Measurements from ENCODE around the gene FIGN.

DNA sequence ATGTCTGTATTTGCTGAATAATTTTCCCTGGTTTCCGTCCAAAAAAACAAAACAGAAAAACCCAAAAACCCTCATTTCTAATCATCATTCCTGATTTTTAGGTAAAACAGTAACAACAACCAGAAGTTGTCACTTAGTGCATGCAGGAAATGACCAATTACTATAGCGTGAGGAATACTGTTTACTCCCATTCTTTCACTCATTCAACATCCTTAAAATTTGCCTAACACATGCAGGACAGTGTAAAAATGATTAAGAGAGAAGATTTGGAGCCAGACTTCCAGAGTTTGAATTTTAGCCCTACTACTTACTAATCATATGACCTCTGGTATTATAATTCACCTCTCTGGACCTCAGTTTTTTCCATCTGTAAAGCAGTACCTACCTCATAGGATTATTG, 83.1 kb downstream of the FIGN start:
- TF ChIP-seq, protein P1, sequence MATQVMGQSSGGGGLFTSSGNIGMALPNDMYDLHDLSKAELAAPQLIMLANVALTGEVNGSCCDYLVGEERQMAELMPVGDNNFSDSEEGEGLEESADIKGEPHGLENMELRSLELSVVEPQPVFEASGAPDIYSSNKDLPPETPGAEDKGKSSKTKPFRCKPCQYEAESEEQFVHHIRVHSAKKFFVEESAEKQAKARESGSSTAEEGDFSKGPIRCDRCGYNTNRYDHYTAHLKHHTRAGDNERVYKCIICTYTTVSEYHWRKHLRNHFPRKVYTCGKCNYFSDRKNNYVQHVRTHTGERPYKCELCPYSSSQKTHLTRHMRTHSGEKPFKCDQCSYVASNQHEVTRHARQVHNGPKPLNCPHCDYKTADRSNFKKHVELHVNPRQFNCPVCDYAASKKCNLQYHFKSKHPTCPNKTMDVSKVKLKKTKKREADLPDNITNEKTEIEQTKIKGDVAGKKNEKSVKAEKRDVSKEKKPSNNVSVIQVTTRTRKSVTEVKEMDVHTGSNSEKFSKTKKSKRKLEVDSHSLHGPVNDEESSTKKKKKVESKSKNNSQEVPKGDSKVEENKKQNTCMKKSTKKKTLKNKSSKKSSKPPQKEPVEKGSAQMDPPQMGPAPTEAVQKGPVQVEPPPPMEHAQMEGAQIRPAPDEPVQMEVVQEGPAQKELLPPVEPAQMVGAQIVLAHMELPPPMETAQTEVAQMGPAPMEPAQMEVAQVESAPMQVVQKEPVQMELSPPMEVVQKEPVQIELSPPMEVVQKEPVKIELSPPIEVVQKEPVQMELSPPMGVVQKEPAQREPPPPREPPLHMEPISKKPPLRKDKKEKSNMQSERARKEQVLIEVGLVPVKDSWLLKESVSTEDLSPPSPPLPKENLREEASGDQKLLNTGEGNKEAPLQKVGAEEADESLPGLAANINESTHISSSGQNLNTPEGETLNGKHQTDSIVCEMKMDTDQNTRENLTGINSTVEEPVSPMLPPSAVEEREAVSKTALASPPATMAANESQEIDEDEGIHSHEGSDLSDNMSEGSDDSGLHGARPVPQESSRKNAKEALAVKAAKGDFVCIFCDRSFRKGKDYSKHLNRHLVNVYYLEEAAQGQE (IDR thresholded peaks at IDR 0.05; ENCODE audit: insufficient read depth in 1 of 2, low read depth in 2 of 2, low read length in 2 of 2): no peak
- no peak for TF ChIP-seq POLR2AphosphoS5 (IDR thresholded peaks at IDR 0.05; ENCODE audit: low read depth, low read length)
- no peak for TF ChIP-seq TAF1 (IDR thresholded peaks at IDR 0.05; ENCODE audit: borderline replicate concordance, insufficient read depth, low read length)
- no peak for TF ChIP-seq FOXP2 (optimal IDR thresholded peaks at IDR 0.05; ENCODE audit: borderline replicate concordance, extremely low read depth, extremely low read length, insufficient read depth)
- no peak for TF ChIP-seq SIN3A (IDR thresholded peaks at IDR 0.05; ENCODE audit: borderline replicate concordance, insufficient read depth, low read length)

All from PFSK-1 (cell line).